M059J (cell line): ENCODE measurements around the gene ANO4. TPM values are rescaled to one million over a fixed set of nuclear protein-coding genes. Genes with fewer than 3 reads are reported as not detected.
"Not testable (repeated sequence)": the region's sequence is repeated elsewhere in the genome, so short reads cannot be mapped to it uniquely, and the experiment has no call there.

ENCODE experiments used
- DNase-seq: peaks from one replicate; pipeline ENCODE4 v3.0.0-alpha.2; 2012; ENCODE audit warnings: low read depth
- total RNA-seq: library from RNA; depleted of rRNA; stranded (reverse); fragments of >200 nt; shearing (Covaris generic); gene quantifications from 2 replicates; pipeline ENCODE4 v1.2.3, GENCODE V29; 2014

The ANO4 gene
- total RNA-seq, 1 experiment from 2014 or later, result 0.69 TPM

DNA sequence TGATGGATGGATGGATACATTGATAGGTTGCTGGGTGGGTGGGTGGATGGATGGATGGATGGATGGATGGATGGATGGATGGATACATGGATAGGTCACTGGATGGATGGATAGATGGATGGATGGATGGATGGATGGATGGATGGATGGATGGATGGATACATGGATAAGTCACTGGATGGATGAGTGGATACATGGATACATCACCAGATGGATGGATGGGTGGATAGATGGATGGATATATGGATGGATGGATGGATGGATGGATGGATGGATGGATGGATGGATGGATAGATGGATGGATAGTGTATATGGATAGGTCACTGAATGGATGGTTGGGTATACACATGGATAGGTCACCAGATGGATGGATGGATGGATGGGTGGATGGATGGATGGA is 194.9 kb downstream of the ANO4 start:
- DNase-seq, result not testable (repeated sequence)

DNA sequence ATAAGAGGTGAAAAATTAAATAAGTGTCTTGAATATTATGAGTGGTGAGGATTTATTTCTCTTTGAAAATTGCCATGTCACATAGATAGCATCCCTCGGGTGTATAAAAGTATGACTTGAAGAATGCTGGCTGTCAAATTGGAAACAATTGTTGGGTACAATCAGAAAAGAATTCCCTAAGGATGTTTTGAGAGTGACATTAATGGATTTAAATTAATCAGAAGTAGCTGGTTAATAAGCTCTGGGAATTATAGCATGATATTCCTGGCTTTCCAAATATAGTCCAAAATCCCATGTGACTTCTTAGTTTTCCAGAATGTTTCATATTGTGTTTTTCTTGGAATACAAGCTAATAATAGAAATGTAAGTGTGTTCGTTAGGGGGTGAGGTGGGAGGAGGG is 196.5 kb downstream of the ANO4 start:
- DNase-seq, result no peak

DNA sequence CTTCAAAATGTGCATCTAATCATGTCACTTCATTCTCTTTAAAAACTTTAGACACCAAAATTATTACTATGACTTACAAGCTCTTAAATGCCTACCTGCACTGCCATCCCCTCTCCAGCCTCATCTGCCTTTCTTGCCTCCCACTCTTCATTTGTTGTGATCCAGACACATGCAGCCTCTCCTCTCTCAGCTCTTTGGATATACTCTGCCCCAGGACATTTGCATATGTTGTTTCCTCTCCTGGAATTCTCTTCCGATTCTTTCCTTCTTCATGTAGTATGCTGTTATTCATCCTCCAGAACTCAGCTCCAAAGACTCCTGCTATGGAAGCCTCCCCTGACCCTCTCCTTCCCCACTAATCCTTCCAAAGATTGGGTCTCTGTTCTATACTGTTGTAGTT is 197.6 kb downstream of the ANO4 start:
- DNase-seq, result no peak

DNA sequence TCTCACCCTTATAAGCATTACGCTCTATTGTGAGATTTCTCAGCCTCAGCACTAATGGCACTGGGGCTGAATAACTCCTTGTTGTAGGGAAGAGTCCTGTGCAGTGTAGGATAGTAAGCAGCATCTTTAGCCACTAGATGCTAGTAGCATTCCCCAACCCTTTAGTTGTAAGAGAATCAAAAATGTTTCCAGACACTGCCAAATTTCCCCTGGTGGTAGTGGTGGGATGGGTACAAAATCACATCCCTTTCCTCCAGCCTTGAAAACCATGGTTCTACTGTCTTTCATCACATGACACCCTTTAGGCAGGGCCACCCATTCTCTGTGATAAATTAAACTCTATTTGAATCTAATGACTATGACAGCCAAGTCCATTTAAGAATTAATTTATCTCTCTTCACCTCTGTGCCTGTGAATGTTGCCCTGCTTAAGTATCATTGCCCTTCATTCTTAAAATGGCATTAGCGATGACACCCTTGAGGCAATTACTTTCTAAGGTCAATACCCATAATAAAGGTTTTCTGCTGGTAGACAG is 199.4 kb downstream of the ANO4 start:
- DNase-seq, result no peak

DNA sequence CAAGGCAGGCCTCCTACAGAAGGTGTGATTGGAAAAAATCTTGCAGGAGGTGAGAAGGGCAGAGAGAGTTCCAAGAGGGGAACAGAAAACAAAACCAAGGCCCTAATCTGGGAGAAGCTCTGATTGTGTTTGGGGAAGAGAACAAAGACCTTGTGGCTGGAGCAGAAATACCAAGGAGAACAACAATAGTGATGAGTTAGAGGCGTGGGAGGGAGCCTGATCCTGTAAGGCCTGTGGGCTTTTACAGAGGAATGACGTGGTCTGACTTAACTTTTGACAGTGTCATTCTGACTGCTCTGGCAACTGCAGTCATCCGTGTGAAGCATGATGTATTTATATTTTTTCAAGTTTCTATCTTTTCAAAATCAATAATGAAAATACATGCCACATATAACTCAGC is 200.6 kb downstream of the ANO4 start:
- peak; percentile 44 for DNase-seq

DNA sequence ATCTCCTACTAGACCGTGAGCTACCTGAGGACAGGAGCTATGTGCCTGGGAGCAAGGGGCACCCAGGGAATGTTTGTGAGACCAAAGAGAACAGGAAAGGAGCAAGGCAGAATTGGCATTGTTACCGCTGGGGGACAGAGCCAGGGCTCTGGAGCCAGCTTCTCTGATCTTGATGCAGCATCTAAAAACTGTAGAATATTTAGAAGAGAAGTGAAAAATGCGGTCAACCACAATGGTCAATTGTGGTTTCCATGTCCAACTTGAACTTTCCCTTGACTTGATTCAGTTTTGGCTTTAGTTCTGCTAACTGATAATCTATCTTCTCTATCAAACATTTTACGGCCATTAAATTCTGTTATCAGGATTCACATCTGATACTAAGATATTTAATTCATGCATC is 201.2 kb downstream of the ANO4 start:
- DNase-seq, result peak; percentile 40

DNA sequence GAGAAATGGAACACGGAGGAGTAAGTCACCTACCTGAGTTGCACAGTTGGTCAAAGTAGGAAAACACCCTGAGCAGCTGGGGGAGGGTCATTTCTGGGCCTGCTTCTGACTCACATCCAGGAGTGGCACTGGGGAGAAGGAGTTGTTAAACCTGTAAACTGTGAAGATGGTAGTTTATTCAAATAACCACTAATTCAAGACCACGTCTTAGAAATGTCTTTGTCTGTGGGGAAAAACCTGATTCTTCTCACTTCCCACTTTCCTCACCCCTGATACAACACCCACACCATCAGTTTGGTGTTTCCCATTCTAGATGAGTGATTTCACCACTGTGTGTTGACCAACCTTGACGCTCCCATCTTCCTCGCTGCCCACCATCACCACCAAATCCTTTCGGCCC is 207.1 kb downstream of the ANO4 start:
- no peak for DNase-seq

DNA sequence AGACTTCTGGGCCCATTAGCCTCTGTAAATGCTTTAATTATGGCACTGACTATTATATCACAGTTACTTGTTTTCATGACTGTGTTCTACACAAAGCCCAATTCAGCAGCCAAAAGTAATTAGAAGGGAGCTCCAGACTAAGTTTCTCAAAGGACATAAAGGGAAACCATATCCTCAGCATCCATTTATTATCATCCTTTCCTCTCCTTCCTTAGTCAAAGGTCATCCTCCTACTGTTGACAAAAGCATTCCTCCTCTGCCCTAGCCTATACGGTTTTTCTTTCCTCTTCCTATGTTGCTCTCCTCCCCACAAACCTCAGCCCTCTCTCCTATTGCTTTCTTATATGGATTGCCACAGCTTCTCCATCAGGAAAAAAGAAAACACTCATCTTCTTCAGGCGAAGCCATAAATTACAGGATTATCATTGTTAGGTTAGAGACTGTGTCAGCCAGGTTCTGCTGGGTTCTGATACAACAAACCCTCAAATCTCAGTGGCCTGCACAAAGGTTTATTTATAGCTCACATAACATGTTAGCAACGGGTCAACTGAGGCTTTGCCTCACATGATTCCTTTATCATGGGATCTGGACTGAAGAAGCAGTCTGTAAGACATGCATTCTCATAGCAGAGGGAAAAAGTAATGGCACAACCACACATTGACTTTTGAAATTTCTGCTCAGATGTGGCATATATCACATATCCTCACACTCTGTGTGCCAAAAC is 208.3 kb downstream of the ANO4 start:
- no peak for DNase-seq

DNA sequence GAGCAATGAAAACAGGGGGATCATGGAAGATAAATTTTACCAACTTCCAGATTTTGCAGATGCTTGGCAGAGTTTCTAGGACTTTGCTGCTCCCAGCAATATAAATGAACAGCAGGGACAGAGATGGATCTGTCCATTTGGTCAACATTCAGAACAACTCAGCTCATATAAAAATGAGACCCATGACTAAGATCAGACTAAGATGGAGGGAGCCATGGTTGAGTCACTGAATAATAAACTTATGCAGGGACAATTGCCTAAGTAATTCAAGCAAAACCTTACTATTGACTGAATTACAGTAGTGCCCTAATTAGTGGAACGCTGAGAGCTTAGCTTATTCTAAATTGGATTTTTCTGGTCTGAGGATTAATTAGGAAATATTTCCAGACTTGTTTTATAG is 210.3 kb downstream of the ANO4 start:
- peak; percentile 42 for DNase-seq

DNA sequence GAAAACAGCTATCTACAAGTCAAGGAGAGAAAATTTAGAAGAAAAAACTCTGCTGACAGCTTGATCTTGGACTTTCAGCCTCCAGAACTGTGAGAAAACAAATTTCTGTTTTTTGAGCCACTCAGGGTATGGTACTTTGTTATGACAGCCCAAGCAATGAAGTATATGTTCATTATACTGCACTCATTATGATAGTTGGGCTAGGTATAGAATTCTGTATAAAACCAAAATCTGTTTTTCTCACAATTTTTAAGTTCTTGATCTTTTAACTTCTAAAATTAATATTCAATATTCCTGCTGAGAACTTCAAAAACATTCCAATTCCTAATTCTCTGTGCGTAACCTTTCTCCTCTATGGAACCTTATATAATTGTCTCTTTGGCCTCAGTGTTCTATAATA is 214.7 kb downstream of the ANO4 start:
- DNase-seq, result no peak

DNA sequence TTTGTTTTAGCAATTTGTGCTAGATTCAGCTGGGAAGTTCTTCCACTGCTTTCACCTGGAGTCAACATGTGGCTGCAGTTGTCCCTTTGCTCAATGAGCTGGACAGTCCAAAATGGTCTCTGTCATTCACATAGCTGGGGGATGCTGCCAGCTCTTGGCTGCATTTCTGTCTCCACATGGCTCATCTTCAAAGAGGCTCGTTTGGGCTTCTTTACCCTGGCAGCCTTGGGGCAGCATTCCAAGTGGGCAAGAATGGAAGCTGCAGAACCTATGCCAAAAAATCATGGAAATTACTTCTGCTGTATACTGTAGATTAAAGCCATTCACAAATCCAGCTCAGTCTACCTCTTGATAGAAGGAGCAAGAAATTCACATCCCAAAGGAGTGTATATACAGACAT is 216.3 kb downstream of the ANO4 start:
- no peak for DNase-seq

DNA sequence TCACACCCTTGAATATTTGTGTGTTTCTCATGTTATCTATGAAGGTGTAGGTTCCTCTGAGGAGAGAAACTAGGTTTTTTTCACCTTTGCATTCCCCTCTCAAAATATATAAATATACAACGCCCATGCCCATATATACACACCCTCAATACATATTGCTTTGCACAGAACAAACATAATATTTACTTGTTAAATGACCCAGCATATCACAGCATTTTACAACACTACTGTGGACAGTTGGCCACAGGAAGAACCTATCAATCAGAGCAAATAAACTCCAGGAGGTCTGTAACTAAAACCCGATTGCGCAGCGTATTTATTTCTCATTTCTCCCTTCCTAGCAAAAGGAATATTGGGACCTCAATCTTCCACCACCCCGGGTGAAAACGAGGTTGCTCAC is 219.4 kb downstream of the ANO4 start:
- no peak for DNase-seq

DNA sequence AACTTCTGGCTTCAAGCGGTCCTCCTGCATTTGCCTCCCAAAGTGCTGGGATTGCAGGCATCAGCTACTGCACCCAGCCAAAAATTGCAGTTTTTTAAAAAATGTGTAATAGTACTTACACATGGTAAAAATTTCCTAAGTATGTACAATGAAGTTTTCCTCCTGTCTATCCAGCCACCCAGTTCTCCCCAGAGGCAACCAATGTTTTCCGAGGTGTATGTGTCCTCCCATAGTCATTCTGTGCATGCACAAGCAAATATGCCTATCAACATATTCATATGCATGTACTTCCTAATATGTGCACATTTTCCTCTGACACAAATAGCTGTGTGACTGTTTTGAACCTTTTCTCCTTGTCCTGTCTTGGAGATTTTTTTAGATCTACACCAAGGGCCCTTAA is 220.5 kb downstream of the ANO4 start:
- DNase-seq, result no peak

DNA sequence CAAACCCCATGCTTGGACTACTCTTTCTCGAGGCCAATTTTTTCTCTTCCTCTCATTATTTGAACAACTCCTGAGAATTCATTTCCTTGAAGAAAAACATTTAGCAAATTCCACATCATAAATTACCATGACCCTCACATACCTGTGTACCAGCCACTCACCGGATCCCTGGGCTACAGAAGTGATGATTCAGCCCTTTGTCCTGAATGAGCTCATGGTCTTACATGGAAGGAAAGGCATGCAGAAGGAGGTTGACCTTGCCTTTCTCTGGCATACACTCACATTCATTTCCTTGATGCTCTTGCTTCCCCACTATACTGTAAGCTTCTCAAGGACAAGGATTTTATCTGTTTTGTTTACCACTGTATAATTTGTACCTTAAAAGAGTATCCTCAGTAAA is 224.0 kb downstream of the ANO4 start:
- peak; percentile 94 for DNase-seq

DNA sequence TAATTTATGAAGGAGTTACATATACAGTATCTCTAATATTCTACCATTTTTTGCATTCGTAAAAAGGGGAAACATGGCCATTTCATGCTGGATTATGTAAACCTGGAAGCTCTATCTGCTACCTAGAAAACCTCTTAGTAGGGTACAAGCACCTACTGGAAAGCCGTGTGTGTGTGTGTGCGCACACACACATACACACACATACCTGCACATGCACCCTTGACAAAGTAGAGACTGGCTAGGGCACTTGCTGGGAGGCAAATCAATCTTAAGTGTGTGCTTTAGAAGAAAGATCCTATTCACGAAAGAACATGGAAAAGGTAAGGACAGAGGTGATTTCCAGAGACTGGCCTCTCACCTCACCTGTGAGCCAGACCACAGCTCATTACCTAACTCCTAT is 224.6 kb downstream of the ANO4 start:
- DNase-seq, result no peak

DNA sequence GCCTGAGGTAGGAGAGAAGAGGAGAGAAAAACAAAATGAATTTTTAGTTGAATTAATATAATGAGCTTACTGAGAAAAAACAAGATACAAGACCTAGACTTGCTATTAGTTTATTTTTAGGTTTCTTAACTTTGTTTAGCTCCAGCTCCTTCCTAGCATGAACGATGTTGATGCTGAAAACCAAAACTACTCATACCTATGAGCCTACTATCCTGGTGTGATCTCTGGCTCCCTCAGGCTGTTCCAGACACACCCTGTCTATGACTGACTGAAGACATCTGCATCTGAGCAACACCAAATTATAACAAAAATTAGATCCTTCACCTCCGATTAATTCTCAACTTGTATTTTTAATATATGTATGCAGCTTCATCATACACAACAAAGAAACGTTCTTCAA is 225.1 kb downstream of the ANO4 start:
- DNase-seq, result peak; percentile 19

DNA sequence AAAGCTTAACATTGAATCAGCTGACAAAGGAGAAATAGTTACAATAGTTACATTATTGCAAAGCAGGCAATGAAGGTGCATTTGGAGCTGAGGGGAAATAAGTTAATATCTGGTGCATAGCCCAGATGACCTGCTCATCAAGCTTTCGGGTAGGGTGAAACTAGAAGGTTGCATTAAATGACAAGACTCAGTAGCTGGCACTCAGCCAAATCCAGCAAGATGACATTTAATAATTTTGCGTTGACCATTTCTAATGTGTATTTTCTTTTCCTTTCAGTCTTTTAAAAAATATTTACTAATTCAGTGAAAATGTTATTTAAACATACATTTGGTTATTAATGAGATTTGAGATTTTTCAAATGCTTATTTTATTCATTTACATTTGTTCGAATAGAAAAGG is 226.9 kb downstream of the ANO4 start:
- no peak for DNase-seq

DNA sequence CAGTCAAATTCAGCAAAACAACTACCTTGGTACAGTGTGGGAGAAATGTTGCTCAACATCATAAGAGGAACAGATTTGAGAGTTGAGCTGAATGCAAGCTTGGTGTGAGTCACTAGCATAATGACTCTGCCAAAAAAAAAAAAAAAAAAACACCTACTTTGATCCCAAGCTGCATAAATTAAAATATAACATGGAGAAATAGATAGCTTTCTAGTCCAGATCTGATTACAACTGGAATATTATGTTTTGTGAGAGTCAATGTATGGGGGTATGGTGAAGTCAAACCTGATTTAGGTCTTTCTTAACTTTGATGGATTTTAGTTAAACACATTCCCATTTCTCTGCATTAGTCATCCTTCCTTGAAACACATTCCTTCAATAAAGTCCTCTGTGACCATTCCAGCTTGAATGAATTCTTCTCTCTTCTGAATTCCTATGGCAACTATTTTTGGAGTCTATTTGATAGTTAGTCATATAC is 227.4 kb downstream of the ANO4 start:
- DNase-seq, result peak; percentile 89

DNA sequence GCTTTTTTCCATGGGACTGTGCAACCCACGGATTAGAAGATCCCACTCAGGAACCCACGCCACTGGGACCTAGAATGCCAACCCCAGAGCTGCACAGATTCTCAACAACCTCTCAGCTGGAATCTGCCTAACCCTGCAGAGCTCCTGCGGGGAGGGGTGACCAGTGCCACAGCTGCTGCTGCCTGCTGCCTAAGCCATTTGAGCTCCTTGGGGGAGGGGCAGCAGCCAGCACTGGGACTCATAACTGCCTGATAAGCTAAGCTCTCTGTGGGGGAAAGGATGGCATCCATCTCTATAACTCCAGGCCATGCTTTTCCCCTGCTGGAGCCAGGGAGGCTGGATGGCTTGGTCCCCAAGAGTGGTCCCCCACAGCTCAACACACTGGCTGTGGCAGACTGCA is 232.6 kb downstream of the ANO4 start:
- no peak for DNase-seq

DNA sequence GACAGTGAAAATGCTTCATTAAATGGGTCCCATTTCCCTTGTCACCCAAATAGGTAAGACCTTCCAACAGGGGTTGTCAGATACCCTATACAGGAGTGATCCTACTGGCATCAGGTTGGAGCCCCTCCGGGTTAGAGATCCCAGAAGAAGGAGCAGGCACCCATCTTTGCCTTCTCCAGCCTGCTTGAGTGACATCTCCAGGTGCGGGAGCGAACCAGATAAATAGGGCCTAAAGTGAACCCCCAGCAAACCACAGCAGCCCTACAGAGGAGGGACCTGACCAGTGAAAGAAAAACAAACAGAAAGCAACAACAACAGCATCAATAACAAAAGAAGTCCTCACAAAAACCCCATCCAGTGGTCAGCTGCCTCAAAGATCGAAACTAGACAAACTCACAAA is 233.2 kb downstream of the ANO4 start:
- DNase-seq, result no peak

DNA sequence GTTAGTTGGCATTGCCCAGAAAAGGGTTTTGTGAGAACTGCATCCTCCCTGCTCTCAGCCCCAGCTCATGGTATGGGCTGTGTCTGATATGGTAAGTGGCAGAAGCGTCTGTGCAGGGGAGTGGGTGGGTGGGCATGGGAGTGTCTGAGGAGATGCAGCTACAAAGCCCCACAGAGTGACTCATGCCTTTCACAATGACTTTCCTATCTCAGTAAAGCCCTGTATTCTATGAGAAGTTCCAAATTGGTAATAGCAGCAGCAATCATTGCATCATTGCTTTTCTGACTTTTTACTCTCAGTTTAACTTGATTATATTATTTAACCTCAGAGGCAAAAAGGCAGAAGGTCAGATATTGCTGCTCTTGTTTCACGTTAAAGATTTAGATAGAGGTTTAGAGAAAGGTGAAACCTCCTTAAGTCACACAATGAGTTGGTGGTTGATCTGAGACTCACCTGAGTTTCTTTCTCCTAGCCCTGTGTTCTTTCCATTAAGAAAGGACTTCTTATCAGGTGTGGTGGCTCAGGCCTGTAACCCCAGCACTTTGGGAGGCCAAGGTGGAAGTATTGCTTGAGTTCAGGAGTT is 243.8 kb downstream of the ANO4 start:
- DNase-seq, result no peak

DNA sequence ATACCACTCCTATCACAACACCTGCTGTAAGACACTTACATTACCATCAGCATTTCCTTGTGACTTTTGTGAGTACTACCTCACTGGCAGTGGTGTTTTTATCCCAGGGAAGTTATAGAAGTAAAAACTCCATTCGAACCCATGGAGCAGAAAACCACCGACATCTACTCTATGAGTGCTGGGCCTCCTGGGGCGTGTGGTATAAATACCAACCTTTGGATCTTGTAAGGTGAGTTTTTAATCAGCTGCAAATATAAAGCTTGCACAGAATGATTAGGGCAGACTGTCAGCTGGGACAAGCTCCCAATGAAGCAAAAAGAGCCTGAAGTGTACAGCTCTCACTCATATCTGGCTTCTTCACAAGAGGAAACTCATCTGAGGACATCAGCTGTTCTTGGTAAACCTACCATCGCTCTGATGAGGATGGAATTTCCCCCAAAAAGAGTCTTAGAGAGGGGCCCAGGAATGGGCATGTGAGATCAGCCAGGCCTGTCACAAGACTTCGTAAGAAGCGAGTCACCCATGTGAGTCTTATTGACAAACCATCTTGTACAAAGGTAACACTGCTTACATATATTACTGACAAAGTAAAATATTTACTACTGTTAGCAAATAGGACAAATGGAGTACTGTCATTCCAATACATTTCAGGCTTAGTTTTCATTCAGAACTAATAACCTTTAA is 245.4 kb downstream of the ANO4 start:
- no peak for DNase-seq

DNA sequence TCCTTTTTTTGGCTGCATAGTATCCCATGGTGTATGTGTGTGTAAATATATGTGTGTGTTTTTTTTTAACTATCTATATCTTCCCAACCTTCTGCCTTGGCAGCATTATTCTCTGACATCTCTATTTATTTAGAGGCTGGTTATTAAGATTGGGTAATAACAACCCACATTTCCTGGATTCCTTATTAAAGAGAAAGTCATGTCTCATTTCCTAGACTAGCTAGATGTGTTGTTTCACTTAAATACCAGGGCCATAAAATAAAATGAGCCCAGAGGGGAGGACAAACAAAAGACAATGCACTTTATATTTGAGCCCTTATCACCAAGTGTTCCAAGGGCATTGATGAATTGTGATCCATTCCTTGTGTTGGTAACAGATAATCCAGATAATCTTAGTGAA is 246.4 kb downstream of the ANO4 start:
- no peak for DNase-seq
